Measurements from ENCODE around the gene CDCP1. TPM values are rescaled to one million over a fixed set of nuclear protein-coding genes. Genes with fewer than 3 reads are reported as not detected.

Gene CDCP1
- total and polyA plus RNA-seq, 2 donors (not counting 1 experiment from before 2014, with no cell fraction given) = not detected

DNA sequence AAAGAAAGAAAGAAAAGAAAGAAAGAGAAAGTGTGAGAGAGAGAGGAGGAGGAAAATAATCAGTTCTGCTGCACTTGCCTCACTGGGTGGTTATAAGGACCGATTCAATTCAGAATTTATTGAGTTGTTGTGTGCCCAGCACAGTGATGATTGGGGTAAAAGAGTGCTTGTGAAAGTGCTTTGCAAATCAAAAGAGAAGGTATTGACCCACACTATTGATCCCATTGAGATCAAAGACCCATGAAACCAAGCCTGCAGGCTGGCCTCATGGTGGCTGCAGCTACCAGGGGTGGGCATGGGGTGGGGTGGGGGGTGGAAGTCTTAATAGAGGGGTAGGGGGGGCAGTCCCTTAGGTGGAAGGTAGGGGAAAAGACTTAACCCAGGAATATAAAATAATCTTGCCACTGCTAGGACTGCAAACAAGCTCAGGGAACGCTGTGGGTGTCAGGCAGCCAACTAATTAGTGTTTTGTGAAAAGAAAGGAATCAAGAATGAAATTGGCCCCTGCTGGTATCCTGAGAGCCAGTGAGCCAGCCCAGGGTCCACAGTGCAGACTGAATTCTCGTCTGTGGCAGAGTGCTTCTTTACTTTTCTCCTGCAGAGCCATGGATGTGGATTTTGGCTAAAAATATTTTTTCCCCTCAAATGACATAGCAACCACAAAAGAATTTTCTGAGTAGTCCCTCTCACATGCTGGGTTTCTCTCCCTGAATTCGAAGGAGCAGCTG is 85.8 kb downstream of the CDCP1 start:
- Mint-ChIP-seq H3K27ac (no peak overlapping the region), H3K9me3 (ENCODE audit: insufficient read depth) (no peaks in the 10 kb centered on the region), H3K4me1 (peaks cover 5% of the 10 kb centered on the region), H3K4me3 (no peak overlapping the region), H3K27me3 (peaks cover 24% of the 10 kb centered on the region)
- H3K9ac ChIP-seq (ENCODE audit: low read length) = no peak overlapping the region
- WGBS (ENCODE audit: insufficient coverage) = 90% methylated on average over 2 of the region's 4 CpGs
- H3K4me1 ChIP-seq (ENCODE audit: control insufficient read depth in 2 of 2, insufficient read depth in 2 of 2, low read length in 2 of 2) = no peaks in the 10 kb centered on the region
- no peaks in the 10 kb centered on the region for H3K36me3 ChIP-seq (replicated peaks in 1 of 2; ENCODE audit: control extremely low read depth in 1 of 2, control insufficient read depth in 1 of 2, extremely low read depth in 1 of 2, insufficient read depth in 2 of 2, low read length in 1 of 2)
- H3K4me2 ChIP-seq (replicated peaks; ENCODE audit: low read depth, low read length, poor library complexity, severe bottlenecking) = no peak overlapping the region
- no peak overlapping the region for H2AFZ ChIP-seq (ENCODE audit: insufficient read depth, low read depth, low read length, poor library complexity, severe bottlenecking)
- no peak overlapping the region for H3K4me3 ChIP-seq (ENCODE audit: control extremely low read depth in 1 of 5, extremely low read depth in 1 of 5, insufficient read depth in 1 of 5, low read depth in 2 of 5, low read length in 4 of 5)
- H3K9me3 ChIP-seq (ENCODE audit: control extremely low read depth in 1 of 3, control insufficient read depth in 2 of 3, insufficient read depth in 1 of 3, low read length in 2 of 3) = no peaks in the 10 kb centered on the region
- H3K27ac ChIP-seq (ENCODE audit: low read length in 2 of 2) = no peak overlapping the region
- H4K20me1 ChIP-seq (ENCODE audit: control insufficient read depth, insufficient read depth, low read length, poor library complexity, severe bottlenecking) = no peaks in the 10 kb centered on the region
- CTCF ChIA-PET = no interaction called here
- intact Hi-C loops (cut with micrococcal nuclease) = no loop called here
- no peak for DNase-seq
- peaks cover 0 to 4% (median 0%) of the 10 kb centered on the region in 4 experiments for H3K27me3 ChIP-seq (replicated peaks in 1 of 4; ENCODE audit: control extremely low read depth in 1 of 4, control insufficient read depth in 3 of 4, insufficient read depth in 4 of 4, low read length in 3 of 4)
- H3K79me2 ChIP-seq (ENCODE audit: control insufficient read depth, insufficient read depth, low read length) = no peaks in the 10 kb centered on the region
- POLR2A ChIA-PET = no interaction called here
- no peak for ATAC-seq (ENCODE audit: low read depth)
- TF ChIP-seq, protein P1, sequence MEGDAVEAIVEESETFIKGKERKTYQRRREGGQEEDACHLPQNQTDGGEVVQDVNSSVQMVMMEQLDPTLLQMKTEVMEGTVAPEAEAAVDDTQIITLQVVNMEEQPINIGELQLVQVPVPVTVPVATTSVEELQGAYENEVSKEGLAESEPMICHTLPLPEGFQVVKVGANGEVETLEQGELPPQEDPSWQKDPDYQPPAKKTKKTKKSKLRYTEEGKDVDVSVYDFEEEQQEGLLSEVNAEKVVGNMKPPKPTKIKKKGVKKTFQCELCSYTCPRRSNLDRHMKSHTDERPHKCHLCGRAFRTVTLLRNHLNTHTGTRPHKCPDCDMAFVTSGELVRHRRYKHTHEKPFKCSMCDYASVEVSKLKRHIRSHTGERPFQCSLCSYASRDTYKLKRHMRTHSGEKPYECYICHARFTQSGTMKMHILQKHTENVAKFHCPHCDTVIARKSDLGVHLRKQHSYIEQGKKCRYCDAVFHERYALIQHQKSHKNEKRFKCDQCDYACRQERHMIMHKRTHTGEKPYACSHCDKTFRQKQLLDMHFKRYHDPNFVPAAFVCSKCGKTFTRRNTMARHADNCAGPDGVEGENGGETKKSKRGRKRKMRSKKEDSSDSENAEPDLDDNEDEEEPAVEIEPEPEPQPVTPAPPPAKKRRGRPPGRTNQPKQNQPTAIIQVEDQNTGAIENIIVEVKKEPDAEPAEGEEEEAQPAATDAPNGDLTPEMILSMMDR (IDR thresholded peaks at IDR 0.05) = no peak
- TF ChIP-seq EZH2 (IDR thresholded peaks at IDR 0.05; ENCODE audit: borderline replicate concordance, insufficient read depth, low read depth, low read length, poor library complexity, severe bottlenecking) = no peak

- H3K27ac ChIP-seq (ENCODE audit: low read length in 2 of 2) = no peak overlapping the region
- ChIA-PET POLR2A (no interaction called here), CTCF (no interaction called here)
- no peak overlapping the region for H3K9ac ChIP-seq (ENCODE audit: low read length)
- Mint-ChIP-seq H3K4me1 (no peaks in the 10 kb centered on the region), H3K27me3 (peaks cover 24% of the 10 kb centered on the region), H3K9me3 (ENCODE audit: insufficient read depth) (no peaks in the 10 kb centered on the region), H3K4me3 (no peak overlapping the region), H3K27ac (no peak overlapping the region)
- no peaks in the 10 kb centered on the region for H3K4me1 ChIP-seq (ENCODE audit: control insufficient read depth in 2 of 2, insufficient read depth in 2 of 2, low read length in 2 of 2)
- no peak overlapping the region for H2AFZ ChIP-seq (ENCODE audit: insufficient read depth, low read depth, low read length, poor library complexity, severe bottlenecking)
- H3K4me3 ChIP-seq (ENCODE audit: control extremely low read depth in 1 of 5, extremely low read depth in 1 of 5, insufficient read depth in 1 of 5, low read depth in 2 of 5, low read length in 4 of 5) = no peak overlapping the region
- H3K4me2 ChIP-seq (replicated peaks; ENCODE audit: low read depth, low read length, poor library complexity, severe bottlenecking) = no peak overlapping the region
- no peak for ATAC-seq (ENCODE audit: low read depth)
- H3K36me3 ChIP-seq (replicated peaks in 1 of 2; ENCODE audit: control extremely low read depth in 1 of 2, control insufficient read depth in 1 of 2, extremely low read depth in 1 of 2, insufficient read depth in 2 of 2, low read length in 1 of 2) = no peaks in the 10 kb centered on the region
- no peaks in the 10 kb centered on the region for H3K9me3 ChIP-seq (ENCODE audit: control extremely low read depth in 1 of 3, control insufficient read depth in 2 of 3, insufficient read depth in 1 of 3, low read length in 2 of 3)
- H4K20me1 ChIP-seq (ENCODE audit: control insufficient read depth, insufficient read depth, low read length, poor library complexity, severe bottlenecking) = no peaks in the 10 kb centered on the region
- no peaks in the 10 kb centered on the region for H3K79me2 ChIP-seq (ENCODE audit: control insufficient read depth, insufficient read depth, low read length)
- H3K27me3 ChIP-seq (replicated peaks in 1 of 4; ENCODE audit: control extremely low read depth in 1 of 4, control insufficient read depth in 3 of 4, insufficient read depth in 4 of 4, low read length in 3 of 4) = peaks cover 0 to 4% (median 0%) of the 10 kb centered on the region in 4 experiments
- no peak for DNase-seq
- intact Hi-C loops (cut with micrococcal nuclease) = no loop called here
- TF ChIP-seq EZH2 (IDR thresholded peaks at IDR 0.05; ENCODE audit: borderline replicate concordance, insufficient read depth, low read depth, low read length, poor library complexity, severe bottlenecking) = no peak
- TF ChIP-seq, protein P1 (IDR thresholded peaks at IDR 0.05) = no peak
- no CpG with 5 or more reads among the region's 2 CpGs for WGBS (ENCODE audit: insufficient coverage)
These were observed 87.0 kb downstream of the CDCP1 start for GRCh38 chr3:45059132-45059531.
